GM19463 (cell line): Measurements from ENCODE around the gene SFT2D2.

Experiments used
- ATAC-seq: cut with Tn5 transposase; IDR thresholded peaks from one replicate; pipeline ENCODE4 v1.9.1; 2021; ENCODE audit warnings: mild to moderate bottlenecking, moderate library complexity; ENCODE audit not compliant: unreplicated experiment

Gene SFT2D2

DNA sequence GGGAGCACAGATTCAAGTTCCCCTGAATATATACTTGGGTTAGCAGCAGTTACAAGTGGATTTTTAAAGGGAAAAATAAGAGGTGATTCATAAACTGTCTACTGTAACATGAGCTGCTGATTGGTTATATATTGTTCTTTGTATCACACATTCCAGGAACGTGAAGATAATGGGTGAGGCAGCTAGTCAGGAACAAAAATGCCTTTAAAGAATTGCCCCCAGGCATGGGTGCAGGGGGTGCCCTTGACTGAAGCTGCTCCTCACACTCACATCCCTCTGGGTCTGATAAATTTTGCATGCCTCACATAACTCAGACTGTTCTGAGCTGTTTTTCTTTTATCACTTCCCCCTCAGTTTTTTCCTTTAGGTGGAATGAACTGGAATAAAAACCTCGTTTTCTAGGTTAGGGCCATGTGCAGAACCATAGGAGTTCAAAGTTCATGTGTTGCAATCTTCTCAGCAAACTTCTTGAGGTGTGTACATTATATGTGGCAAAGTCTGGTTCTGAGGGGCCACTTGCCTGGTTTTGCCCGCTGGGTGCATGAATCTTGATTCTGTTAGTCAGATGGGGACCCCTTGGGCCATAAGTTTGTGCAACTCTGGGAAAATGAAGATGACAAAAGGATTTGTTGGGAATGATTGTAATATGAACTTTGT, 76.0 kb downstream of the SFT2D2 start:
- no peak for ATAC-seq
